GM12873 (cell line): ENCODE results near the gene MFAP1.

Experiments used
- TF ChIP-seq, protein P1 (sequence below): IDR thresholded peaks from 2 replicates; pipeline ENCODE4 v1.5.1; 2012; ENCODE audit warnings: low read depth, mild to moderate bottlenecking, moderate library complexity, low read length, control low read depth; ENCODE audit not compliant: insufficient read depth; ENCODE audit errors: missing control alignments

MFAP1 gene, protein sequence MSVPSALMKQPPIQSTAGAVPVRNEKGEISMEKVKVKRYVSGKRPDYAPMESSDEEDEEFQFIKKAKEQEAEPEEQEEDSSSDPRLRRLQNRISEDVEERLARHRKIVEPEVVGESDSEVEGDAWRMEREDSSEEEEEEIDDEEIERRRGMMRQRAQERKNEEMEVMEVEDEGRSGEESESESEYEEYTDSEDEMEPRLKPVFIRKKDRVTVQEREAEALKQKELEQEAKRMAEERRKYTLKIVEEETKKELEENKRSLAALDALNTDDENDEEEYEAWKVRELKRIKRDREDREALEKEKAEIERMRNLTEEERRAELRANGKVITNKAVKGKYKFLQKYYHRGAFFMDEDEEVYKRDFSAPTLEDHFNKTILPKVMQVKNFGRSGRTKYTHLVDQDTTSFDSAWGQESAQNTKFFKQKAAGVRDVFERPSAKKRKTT

DNA sequence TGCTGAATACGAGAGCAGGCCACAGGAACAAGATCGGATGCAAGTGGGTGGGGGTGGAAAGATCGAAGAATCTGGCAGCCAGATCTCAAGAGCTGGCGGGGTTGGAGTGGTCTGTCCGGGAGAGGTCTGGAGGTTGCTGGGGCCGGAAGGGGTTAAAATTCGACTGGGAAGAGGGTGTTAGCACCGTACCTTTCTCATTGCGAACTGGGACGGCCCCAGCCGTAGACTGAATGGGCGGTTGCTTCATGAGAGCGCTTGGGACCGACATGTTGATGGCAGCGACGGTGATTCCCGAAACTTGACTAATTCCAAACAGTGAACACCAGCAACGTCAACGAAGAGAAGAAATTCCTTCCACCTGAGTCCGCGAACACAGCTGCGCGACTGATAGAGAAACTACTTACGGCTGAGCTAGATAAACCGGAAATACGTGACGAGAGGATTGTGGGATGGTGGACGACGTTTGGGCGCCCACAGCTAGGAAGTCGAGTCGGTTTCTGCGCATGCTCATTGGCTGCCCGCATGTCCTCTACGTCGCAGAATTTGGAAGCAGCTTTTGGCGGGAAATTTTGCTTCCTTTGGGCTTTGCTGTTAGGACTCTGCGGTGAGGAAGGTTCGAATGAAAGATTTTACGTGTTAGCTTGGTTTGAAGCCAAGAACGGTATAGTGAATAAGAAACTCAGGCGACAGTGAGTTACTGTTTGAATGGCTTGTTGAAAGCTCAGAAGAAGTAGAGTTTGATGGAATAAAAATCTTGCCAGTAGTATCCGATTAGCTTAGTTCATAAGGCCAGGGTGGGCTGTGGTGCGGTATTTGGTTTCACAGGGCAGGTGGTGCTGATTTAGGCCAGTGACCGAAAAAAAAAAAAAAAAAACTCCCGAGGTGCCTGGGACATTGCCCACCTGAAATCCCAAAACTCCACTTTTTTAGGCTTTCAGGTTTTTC lies at the start of gene MFAP1:
MFAP1 (minus strand) TSS at position 389 of the 945 bp plus-strand sequence; CDS start at position 268, 121 bp downstream.
- TF ChIP-seq, protein P1, sequence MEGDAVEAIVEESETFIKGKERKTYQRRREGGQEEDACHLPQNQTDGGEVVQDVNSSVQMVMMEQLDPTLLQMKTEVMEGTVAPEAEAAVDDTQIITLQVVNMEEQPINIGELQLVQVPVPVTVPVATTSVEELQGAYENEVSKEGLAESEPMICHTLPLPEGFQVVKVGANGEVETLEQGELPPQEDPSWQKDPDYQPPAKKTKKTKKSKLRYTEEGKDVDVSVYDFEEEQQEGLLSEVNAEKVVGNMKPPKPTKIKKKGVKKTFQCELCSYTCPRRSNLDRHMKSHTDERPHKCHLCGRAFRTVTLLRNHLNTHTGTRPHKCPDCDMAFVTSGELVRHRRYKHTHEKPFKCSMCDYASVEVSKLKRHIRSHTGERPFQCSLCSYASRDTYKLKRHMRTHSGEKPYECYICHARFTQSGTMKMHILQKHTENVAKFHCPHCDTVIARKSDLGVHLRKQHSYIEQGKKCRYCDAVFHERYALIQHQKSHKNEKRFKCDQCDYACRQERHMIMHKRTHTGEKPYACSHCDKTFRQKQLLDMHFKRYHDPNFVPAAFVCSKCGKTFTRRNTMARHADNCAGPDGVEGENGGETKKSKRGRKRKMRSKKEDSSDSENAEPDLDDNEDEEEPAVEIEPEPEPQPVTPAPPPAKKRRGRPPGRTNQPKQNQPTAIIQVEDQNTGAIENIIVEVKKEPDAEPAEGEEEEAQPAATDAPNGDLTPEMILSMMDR: no peak

DNA sequence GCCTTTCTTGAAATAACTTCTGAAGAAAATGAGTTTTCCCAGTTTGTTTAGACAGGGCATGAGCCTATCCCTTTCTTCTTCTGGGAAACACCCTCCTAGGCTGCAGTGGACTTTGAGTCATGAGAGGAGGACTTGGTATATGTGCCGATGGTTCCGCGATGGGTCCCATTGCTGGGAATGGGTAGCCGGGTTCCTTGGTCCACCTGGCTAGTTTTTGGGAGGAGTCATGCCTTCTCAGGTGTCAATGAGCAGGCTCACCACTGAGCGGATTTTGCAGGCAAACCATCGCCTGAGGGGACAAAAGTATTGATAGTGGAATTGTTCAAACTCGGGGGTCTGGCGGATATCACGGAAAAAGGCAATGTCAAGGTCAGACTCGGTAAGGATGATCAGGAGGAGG lies 49.2 kb upstream of the MFAP1 start:
- TF ChIP-seq, protein P1: no peak

DNA sequence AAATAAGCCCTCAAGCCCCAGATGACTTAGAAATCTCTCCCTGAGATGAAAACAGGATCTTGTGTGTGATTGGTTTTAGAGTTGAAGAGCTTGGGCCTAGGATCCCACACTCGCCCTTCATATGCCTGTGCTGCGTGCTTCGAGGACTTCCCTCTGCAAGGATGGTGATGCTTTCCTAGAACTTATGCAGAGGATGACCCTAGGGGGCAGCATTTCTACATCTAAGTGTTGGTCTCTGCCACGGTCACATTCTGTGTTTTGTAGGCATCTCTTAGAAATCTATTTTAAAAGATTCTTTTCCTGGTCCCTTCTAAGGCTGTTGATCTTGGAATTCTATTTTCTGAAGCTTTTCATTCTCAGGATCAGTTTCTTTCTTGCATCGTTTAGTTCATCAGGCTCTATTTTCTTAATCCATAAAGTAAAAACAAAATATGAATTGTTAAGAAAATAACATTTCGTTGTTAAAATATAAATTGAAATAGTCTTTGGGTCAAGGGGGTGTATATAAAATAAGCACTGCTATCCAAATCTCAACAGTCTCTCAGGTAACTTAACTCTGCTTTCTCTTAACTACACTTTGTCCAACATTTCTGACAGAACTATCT lies 48.0 kb upstream of the MFAP1 start:
- TF ChIP-seq, protein P1: peak; percentile 55

DNA sequence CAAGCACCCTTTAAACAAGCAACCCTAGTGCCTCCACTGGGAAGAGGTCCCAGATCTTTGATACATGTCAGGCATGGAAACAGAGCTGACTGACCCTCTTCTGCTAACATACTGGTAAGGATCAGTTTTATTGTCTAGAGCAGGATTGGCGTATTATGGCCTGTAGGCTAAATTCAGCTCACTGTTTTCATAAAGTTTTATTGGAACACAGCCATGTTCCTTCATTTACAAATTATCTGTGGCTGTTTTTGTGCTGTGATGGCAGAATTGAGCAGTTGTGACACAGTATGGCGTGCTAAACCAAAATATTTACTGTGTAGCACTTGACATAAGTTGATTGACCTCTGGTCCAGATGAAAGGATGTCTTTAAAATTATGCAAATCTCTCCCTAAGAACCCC lies 47.3 kb upstream of the MFAP1 start:
- TF ChIP-seq, protein P1: no peak

DNA sequence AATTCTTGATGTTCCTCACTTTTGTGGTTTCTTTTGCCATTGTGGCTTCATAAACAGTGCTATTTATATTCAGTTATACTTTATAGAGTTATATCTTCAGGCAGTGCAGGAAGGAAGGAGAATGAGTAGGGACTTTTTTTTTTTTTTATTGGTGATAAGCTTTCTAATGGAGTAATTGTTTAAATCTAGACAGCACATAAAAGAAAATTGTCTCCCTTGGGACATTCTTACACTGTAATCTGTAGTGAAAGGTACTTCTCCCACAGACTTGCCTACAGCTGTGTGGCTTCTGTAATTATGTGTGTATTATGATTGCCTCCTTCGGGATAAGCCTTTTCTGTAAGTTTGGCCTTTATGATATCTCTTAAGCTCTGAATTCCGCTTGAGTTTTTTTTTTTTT lies 43.9 kb upstream of the MFAP1 start:
- TF ChIP-seq, protein P1: no peak

DNA sequence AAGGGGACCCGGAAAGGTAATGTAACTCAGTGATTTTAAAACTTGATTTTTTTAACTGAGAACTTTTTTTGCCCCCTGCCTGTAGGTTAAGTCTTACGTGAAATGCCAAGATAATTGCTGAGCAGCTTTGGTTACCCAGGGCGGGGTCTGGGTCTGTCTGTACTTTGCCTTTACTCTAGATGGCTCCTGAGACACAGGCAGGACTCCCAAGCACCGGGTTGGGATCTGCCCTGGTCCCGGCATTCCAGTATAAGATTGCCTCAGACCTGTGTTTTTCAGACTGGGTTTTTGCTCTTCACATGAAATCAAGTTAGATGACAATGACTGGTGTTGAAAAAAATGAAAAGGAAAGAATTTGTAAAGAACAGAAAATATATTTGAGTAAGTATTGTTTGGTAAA lies 42.6 kb upstream of the MFAP1 start:
- TF ChIP-seq, protein P1: no peak
